HG03066 (cell line): ENCODE data around the gene GOLGA6L7.
"Not testable (repeated sequence)": the region's sequence is repeated elsewhere in the genome, so short reads cannot be mapped to it uniquely, and the experiment has no call there.

Experiments used
- ATAC-seq: cut with Tn5 transposase; IDR thresholded peaks from one replicate; pipeline ENCODE4 v1.9.1; 2021; ENCODE audit warnings: low read depth; ENCODE audit not compliant: unreplicated experiment

GOLGA6L7 gene

DNA sequence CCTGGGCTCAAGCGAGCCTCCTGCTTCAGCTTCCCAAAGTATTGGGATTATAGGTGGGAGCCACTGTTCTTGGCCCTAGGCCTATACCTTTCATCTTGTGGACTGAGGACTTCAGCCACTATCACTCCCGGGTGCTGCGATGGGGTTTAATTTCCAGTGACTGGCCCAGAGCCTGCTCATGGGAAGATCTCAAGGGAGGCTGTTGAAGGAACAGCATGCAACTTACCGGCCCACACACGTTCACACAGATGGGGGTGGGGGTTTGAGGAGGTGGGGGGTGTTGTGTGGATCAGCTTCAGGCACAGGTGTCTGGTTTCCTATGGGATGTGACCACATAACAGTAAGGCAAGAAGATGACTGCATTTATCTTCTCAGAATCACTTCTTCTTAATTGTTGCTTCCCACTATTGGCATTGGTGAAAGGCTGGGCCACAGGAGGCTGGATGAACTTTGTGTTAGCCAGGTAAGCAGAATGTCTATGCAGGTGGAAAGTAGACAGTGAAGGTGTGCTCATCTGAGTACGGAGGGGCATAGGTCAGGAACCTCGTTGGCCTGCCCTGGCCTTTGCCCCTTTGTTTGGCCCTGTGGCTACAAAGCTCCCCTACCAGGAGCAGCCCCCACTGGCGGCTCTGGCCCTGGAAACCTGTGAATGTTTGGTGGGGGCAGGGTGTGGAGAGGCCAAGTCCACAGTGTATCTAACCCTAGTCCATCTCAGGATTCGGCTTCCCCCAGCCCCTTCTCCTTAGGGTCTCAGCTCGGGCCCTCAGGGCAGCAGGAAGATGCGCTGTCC, 35.9 kb upstream of the GOLGA6L7 start:
- no peak for ATAC-seq

DNA sequence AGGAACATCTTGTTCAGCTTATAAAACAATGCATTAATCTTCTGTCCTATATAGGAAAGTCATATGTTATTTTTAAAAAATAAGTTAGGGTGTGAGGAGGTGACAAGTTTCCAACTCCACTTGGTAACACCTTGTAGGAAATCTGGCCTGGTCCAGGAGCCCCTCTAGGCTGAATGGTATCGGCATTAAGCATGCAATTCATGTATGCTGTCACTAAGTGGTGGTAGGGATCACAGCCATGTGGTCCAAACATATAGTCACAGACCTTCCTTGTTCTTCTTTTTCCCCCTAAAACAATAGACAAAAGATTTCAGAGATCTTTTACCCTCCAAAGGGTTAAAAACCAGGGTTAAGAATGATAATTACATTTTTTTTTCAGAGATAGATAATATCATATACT, 33.2 kb upstream of the GOLGA6L7 start:
- no peak for ATAC-seq

DNA sequence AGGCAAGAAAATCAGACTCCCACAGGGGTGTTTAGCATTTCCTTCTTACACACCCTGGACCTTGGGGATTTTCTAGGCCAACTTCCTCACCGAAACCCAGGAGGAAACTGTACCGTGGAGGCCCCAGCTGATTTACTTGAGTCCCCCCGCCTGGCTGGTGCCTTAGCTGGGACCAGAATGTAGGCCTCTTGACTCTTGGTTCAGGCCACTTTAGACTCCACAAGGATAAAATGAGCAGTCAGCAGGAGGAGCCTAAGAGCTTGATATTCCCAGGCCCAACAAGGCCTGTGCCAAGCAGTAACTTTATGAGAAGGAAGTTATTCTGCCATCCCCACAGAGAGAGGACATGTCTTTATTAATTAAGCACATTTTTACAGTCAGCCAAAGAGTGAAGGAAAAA, 32.7 kb upstream of the GOLGA6L7 start:
- no peak for ATAC-seq

DNA sequence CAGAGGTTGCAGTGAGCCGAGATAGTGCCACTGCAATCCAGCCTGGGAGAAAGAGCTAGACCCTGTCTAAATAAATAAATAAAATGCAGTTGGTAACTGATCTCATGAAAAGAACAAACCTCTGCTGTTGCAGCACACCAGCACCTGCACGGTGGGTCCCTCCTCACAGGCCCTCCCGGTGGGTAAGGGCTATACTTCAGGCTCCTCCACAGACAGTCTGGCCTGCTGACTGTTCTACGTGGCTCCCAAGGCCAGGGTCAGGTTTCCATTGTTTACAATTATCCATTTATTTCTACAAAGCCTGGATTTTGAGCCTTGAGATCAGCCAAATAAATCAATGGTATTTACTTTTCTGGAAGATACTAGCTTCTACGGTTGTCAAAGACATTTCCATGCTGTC, 32.2 kb upstream of the GOLGA6L7 start:
- no peak for ATAC-seq

DNA sequence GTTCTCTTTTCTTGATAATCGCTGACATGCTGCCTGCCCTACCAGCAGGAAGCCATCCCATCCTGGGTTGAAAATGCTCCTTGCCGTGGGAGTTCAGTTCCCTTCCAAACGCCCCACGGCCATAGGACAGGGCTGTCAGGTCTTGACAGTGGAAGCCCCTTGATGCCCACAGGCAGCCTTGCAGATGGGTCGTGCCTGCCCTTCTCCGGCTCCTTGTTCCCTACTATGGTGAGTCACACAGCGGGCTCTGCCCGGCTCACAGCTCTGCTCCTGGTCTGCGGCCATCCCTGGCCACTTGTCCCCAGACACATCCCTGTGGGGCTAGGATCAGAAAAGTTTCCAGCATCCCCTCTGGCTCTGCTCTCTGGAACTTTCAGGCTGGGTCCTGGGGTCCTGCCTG, 31.1 kb upstream of the GOLGA6L7 start:
- ATAC-seq = no peak

DNA sequence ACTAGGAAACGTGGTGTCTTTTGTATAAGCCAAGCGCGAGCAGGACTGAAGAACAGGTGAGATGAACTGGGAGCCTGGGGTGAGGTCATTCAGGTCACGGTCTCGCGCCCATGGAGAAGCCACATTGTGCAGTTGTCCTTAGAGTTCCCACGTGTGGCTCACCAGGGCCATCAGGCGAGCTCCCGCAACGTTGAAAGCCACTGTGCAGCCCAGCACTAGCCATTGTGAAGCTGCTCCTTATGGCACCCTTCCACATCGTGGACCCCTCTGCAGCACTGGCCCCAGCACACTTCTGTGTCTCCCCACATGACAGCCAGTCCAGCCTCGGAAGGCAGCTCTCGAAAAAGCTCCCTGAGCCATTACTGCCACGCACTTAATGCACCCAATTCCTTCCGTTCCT, 29.8 kb upstream of the GOLGA6L7 start:
- no peak for ATAC-seq

DNA sequence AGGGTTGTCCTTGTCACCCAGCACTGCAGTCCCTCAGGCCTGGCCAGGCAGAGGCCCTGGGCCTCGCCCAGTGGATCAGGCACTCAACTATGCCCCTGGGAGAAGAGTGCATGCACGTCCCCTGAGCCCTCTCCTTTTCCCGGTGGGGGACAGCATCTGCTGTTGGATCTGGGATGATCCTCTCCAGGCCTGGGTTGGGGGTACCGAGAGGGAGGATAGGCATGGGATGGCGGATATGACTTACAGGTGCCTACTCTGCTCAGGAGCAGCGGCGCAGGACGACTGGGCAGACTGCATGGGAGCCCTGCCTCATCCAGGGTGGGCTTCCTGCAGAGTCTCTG, 28.4 kb upstream of the GOLGA6L7 start:
- no peak for ATAC-seq

DNA sequence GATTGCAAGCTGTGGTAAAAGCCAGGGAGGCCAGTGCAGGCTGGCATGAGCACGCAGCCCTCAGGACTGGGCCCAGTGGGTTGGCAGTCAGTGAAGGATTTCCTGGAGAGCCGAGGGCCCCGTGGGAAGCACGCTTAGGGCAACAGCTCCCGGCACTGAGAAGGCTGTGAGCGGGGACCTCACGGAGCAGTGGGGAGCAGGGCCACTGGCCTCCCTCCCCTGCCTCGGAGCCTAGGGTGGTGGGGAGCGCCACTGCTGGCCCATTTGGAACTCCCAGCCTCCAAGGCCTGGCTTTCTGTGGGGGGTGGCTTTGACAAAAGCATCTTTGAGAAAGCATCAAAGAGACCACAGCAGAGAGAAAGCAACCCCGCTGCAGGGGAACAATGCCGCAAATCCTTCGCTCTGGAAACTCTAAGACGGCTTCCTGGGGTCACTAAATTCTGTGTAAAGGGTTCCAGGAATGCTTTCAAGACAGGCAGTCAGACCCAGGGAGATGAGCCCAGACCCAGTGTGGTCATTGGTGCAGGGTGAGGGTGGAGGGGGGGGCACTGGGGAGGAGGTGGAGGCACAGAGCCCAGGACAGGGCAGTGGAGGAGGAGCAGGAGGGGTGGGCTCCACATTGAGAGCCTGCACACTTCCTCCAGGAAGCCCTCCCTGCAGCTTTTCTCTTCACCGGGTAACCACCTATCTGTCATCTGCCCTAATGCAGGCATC, 27.8 kb upstream of the GOLGA6L7 start:
- ATAC-seq = no peak

DNA sequence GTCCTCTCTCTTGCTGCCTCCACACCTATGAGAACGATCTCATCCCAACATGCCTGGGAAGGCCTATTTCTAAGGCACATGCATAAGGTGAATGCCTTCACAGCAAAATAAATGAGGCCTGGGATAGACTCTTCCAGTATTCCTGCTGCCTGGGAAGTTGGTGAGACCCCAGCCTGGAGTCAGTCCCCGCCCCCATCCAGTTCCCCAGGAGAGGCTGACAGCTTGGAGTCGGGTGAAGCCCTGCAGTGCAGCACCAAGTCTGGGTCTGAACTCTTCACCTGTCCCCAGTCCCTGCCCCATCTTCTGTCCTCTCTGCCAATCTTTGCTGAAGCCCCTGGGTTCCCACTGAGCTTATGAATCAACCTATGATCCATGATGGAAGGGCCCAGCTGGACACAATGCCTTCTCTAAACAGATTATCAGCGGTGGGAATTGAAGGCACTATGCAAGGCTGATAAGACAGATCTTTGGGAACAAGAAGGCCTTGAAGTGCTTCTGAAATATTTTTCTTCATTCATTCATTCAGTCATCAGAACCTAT, 27.1 kb upstream of the GOLGA6L7 start:
- no peak for ATAC-seq

DNA sequence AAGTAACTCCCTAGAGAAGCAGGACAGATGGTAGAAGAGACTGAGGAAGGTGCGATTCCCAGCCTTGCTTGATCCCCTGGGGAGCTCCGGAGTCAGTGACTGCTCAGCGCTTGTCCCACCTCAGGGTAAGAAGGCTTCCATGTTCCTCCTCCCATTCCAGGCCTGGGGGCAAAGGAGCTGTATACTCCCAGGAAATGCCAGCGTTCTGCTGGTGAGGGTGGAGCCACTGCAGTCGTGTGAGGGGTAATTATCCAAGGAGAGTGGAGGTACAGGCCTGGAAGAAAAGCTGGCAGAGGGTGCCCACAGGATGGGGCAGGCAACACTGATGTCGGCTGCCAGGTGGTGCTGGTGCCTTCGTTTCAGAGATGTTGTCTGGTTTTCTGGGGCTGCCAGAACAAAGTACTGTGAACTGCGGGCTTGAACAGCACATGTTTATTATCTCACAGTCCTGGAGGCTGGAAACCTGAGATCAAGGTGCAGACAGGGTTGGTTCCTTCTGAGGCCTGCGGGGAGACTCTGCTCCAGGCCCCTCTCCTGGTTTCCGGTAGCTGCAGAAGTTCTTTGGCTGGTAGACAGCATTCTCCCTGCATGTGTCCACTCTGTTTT, 25.2 kb upstream of the GOLGA6L7 start:
- ATAC-seq = no peak

DNA sequence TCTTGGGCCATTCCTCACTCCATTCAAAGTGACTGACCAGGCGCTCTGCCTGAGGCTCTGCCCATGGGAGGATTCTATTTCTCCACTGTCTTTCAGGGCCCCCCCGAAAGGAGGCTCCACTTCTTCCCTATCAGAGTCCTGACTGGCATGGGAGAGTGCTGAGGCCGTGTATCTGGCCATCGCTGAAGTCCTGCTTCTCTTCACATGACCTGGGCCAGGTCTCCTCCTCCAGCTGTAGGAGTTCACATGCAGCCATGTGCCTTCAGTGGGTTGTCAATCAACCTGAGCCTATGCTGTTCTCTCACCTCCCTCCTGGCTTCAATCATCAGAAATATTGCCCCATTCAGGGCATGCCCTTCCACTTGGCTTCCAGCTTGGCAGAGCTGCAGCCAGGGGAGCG, 24.6 kb upstream of the GOLGA6L7 start:
- ATAC-seq = no peak

DNA sequence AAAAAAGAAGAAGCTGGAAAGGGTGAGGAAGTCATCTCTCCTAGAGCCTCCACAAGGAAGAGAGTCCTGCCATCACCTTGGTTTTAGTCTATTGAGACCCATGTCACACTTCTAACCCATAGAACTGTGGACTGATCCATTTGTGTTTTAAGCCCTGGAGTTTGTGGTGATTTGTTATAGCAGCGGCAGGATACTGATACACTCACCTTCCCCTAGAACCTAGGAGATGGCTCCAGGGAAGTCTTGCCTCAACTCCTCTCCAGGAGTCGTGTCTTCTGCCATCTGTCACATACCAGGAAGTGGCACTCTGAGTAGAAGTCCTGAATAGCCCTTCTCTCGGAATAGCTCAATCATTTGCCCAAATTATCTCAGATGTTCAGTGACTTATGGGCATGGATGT, 22.7 kb upstream of the GOLGA6L7 start:
- ATAC-seq = no peak

DNA sequence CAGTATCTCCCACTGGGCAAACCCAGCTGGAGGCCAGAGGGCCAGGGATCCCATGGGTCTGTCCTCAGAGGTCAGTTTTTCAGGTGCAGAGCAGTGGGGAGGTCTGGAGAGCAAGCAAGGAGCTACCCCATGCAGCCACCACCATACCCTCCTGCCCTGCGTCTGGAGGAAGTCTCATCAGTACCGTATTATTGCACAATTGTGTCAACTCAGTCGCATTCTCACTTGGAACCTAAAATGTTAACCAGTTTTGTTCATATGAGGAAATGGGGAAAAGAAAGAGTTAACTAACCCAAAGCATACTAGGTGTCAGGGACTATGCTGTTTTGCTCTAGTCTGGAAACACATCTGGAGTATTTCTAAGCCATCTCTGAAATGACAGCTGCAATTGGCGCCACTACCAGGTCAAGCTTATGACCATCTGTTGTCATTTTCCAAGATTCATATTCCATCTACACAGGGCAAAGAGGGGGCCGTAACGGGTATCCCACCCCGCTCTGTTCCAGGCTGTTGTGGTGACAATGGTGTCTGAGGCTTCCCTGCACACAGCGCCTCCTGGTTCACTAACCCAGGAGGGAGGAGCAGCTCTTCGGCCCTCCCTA, 20.4 kb upstream of the GOLGA6L7 start:
- ATAC-seq = no peak

DNA sequence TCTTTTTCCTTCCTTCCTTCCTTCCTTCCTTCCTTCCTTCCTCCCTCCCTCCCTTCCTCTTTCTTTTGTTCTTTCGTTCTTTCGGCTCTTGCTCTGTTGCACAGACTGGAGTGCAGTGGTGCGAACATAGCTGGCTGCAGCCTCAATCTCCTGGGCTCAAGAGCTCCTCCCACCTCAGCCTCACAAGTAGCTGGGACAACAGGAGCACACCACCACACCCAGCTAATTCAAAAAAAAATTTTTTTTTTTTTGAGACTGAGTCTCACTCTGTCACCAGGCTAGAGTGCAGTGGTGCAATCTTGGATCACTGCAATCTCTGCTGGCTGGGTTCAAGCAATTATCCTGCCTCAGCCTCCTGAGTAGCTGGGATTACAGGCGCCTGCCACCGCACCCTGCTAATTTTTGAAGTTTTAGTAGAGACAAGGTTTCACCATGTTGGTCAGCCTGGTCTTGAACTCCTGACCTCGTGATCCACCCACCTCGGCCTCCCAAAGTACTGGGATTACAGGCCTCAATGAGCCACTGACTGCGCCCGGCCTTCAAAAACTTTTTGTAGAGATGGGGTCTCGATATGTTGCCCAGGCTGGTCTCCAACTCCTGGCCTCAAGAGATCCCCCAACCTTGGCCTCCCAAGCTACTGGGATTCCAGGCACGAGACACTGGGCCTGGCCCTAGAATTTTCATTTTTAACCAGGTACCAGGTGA, 13.3 kb upstream of the GOLGA6L7 start:
- not testable (repeated sequence) for ATAC-seq

DNA sequence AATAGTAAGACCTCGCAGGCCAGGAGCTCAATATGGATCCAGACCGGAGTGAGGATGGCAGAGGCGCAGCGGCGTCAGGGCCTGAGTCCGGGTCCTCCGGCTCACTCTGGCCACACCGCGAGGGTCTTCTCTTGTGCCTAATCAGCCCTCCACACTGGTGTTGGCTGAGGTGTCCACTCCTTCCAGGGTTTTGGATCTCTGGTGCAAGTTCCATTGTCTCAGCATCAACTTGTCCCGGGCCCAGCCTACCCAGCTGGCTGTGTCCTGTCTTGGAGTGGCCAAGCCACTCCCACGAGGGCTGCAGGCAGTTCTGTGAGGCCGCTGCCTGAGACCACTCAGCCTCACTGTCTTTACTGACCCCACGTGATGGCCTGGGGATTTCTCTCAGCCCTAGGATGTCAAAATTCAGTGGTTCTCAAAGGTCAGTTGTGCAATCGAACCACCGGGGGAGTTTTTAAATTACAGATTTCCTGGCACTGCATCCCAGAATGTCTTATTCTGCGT, 12.6 kb upstream of the GOLGA6L7 start:
- ATAC-seq = no peak

DNA sequence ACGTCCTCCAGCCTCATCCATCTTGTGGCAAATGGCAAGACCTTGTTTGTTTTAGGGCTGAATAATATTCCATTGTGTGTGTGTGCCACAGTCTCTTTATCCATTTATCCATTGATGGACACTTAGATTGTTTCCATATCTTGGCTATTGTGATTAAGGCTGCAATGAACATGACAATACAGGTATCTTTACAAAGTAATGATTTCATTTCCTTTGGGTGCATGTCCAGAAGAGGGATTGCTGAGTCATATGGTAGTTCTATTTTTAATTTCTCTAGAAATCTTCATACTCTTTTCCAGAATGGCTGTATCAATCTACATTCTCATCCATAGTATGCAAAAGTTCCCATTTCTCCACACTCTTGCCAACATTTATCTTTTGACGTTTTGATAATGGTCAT, 6.1 kb upstream of the GOLGA6L7 start:
- not testable (repeated sequence) for ATAC-seq

DNA sequence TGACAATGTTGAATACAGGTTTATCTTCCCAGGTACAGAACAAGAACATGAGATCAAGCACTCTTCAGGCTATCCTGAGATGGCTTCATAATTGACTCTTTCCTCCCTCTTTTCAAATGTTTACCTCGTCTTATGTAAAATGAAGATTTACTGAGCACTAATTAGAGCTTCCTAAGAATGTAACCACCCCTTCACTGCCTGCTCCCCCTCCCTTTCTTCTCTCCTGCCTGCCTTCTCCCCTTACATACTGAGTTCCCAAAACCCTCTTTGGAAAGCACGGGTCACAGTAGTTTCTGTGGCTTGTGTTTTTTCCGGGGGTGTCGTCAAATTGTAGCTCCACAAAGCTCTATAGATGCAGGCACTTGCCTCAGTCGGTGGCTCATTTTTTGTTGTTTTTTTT, 5.2 kb upstream of the GOLGA6L7 start:
- not testable (repeated sequence) for ATAC-seq

DNA sequence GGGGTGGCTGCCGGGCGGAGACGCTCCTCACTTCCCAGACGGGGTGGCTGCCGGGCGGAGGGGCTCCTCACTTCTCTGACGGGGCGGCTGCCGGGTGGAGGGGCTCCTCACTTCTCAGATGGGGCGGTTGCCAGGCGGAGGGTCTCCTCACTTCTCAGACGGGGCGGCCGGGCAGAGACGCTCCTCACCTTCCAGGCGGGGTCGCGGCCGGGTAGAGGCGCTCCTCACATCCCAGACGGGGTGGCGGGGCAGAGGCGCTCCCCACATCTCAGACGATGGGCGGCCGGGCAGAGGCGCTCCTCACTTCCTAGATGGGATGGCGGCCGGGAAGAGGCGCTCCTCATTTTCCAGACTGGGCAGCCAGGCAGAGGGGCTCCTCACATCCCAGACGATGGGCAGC, 1.3 kb upstream of the GOLGA6L7 start:
- ATAC-seq = not testable (repeated sequence)

DNA sequence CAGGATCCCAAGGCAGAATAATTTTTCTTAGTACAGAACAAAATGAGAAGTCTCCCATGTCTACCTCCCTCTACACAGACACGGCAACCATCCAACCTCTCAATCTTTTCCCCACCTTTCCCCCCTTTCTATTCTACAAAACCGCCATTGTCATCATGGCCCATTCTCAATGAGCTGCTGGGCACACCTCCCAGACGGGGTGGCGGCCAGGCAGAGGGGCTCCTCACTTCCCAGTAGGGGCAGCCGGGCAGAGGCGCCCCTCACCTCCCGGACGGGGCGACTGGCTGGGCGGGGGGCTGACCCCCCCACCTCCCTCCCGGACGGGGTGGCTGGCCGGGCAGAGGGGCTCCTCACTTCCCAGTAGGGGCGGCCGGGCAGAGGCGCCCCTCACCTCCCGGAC, 827 bp upstream of the GOLGA6L7 start:
- not testable (repeated sequence) for ATAC-seq

DNA sequence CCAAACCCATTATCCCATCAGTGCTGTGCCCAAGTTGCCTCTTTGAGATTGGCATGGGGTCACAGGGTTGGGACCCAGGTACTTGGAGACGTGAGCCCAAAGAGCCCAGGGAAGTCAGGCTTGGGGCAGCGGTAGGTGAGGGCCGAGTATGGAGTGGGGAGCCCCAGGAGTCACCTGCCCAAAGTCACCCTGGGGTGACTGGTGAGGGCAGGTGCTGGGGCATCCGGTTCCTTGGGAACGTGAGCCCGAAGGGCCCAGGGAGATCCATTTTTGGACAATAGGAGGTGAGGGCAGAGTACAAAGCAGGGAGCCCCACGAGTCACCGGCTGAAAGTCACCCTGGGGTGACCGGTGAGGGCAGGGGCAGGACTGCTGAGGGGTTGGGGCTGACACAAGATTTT, 485 bp downstream of the GOLGA6L7 start:
- not testable (repeated sequence) for ATAC-seq
